Keratinocyte (primary cell): ENCODE results near the gene SDF4.

Experiments
- EZH2 ChIP-seq: IDR thresholded peaks from one replicate; pipeline ENCODE4 v1.6.1; 2012; ENCODE audit warnings: inconsistent platforms, mild to moderate bottlenecking, low read length, moderate library complexity
- TF ChIP-seq, protein P1 (sequence below), 3 experiments: IDR thresholded peaks in 1 of 3; conservative IDR thresholded peaks in 1 of 3; optimal IDR thresholded peaks in 1 of 3; 2 replicates in 2 of 3; 3 replicates in 1 of 3; pipeline versions ENCODE3 to v1.5.1; 2011; ENCODE audit warnings: low read length in 3 of 3, mild to moderate bottlenecking in 3 of 3, moderate library complexity in 2 of 3, control low read depth in 1 of 3, inconsistent platforms in 1 of 3; ENCODE audit not compliant: insufficient read depth in 2 of 3; ENCODE audit errors: extremely low read depth in 1 of 3

DNA sequence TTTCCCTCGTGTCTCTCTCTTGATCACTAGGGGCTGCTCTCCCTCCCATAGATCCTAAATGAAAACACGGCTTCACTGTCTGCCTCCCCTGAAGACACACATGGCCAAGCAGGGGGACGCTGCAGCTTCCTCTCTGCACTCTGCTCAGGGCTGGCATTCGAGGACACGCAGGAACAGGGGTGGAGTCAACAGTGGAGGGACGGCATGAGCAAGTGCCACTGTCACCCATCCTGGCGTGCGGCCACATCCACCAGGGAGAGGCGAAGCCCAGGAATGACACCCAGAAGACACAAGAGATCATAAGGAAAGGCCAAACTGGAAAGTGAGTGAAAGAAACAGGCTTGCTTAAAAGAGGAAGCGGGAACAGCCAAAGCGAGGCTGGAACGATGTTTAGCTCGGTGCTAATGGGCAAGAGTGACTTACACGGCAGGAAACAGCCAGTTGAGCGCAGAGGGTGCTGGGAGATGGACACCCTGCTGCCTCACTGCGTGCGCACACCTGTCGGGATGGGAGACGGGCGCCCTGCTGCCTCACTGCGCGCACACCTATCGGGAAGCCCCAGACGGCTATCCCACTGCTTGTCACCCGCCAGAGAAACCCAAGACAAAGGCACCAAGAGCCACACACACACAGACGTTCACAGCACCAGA, 28.3 kb upstream of the SDF4 start:
- TF ChIP-seq, protein P1, sequence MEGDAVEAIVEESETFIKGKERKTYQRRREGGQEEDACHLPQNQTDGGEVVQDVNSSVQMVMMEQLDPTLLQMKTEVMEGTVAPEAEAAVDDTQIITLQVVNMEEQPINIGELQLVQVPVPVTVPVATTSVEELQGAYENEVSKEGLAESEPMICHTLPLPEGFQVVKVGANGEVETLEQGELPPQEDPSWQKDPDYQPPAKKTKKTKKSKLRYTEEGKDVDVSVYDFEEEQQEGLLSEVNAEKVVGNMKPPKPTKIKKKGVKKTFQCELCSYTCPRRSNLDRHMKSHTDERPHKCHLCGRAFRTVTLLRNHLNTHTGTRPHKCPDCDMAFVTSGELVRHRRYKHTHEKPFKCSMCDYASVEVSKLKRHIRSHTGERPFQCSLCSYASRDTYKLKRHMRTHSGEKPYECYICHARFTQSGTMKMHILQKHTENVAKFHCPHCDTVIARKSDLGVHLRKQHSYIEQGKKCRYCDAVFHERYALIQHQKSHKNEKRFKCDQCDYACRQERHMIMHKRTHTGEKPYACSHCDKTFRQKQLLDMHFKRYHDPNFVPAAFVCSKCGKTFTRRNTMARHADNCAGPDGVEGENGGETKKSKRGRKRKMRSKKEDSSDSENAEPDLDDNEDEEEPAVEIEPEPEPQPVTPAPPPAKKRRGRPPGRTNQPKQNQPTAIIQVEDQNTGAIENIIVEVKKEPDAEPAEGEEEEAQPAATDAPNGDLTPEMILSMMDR (optimal IDR thresholded peaks at IDR 0.05 in 1 of 3, IDR thresholded peaks at IDR 0.05 in 1 of 3, conservative IDR thresholded peaks at IDR 0.05 in 1 of 3; ENCODE audit: extremely low read depth in 1 of 3, insufficient read depth in 2 of 3, low read length in 3 of 3): no peak
- no peak for TF ChIP-seq EZH2
